ENCODE results near the gene CLSTN1.

DNA sequence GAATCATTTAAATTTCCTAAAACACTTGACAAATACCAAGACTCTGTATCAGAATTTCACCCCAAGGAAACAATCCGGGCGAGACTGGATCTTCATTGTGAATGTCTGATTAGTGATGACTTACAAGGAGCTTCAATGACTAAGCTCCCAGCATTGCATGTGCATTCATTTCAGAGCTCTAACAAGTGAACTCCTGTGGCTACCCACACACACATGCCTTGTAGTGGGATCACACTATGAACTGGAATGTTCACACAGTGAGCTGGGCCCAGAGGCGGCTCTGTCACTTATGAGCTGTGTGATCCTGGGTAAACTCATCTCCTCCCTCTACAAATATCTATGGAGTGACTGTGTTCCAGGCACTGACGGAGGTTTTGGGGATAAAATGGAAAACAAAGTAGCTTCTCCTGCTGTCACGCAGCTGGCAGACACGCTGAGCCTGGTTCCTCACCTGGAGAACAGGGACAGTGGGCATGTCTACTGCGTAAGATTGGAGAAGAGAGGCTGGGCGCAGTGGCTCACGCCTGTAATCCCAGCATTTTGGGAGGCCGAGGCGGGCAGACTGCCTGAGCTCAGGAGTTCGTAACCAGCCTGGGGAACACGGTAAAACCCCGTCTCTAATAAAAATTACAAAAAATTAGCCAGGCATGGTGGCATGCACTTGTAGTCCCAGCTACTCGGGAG is 56.9 kb downstream of the CLSTN1 start:
- TF ChIP-seq EZH2phosphoT487 (IDR thresholded peaks at IDR 0.05; ENCODE audit: insufficient read depth, low read depth) (no peak), EZH2 (IDR thresholded peaks at IDR 0.05; ENCODE audit: insufficient read depth, poor library complexity, severe bottlenecking) (no peak)
